Transverse colon (tissue), 3 donors: ENCODE measurements around the gene KCNG3.

ENCODE experiments used
- CTCF ChIP-seq, 5 experiments: fragments of 200-600 bp in 3 of 5; fragments of 450-650 bp in 2 of 5; sonication (generic) in 3 of 5; IDR thresholded peaks; 1 replicate in 2 of 5; 2 replicates in 3 of 5; pipeline ENCODE4 v1.5.1; 2016 to 2017; ENCODE audit warnings: antibody characterized with exemption in 5 of 5, inconsistent platforms in 3 of 5, mild to moderate bottlenecking in 2 of 5, moderate library complexity in 1 of 5
- POLR2A ChIP-seq: fragments of 450-650 bp; IDR thresholded peaks from one replicate; pipeline ENCODE4 v1.6.1; 2016; ENCODE audit warnings: antibody characterized with exemption, mild to moderate bottlenecking, moderate library complexity

GRCh38 chr2:42459296-42459695 is 34.5 kb downstream of the KCNG3 start:
- TF ChIP-seq CTCF (IDR thresholded peaks at IDR 0.05) (no peak), POLR2A (no peak)
